H9 (cell line): ENCODE results near the gene GPRC5A. TPM values are rescaled to one million over a fixed set of nuclear protein-coding genes. Genes with fewer than 3 reads are reported as not detected.

ENCODE experiments used
- DNase-seq: peaks from one replicate; pipeline ENCODE4 v3.0.0-alpha.2; 2017
- H2AFZ ChIP-seq: one replicate; pipeline ENCODE4 v1.6.1; 2013; ENCODE audit warnings: mild to moderate bottlenecking, low read length, control low read depth, moderate library complexity
- H2AK5ac ChIP-seq: 2 replicates; pipeline ENCODE4 v1.6.1; 2013; ENCODE audit warnings: low read length, control low read depth, mixed read lengths; ENCODE audit not compliant: insufficient read length
- H2BK120ac ChIP-seq: one replicate; pipeline ENCODE4 v1.6.1; 2013; ENCODE audit warnings: low read depth, mild to moderate bottlenecking, low read length, control low read depth, inconsistent platforms; ENCODE audit not compliant: poor library complexity, severe bottlenecking
- H2BK12ac ChIP-seq: 2 replicates; pipeline ENCODE4 v1.6.1; 2013; ENCODE audit warnings: low read length, control low read depth, mixed read lengths, low read depth; ENCODE audit not compliant: insufficient read length
- H2BK15ac ChIP-seq: 2 replicates; pipeline ENCODE4 v1.6.1; 2013; ENCODE audit warnings: low read depth, low read length, control low read depth
- H2BK20ac ChIP-seq: one replicate; pipeline ENCODE4 v1.6.1; 2013; ENCODE audit warnings: low read depth, mild to moderate bottlenecking, low read length, control low read depth, inconsistent platforms; ENCODE audit not compliant: poor library complexity, severe bottlenecking
- H2BK5ac ChIP-seq: 2 replicates; pipeline ENCODE4 v1.6.1; 2013; ENCODE audit warnings: low read length, control low read depth, mixed read lengths; ENCODE audit not compliant: insufficient read length
- H3K14ac ChIP-seq: 2 replicates; pipeline ENCODE4 v1.6.1; 2013; ENCODE audit warnings: low read length, control low read depth; ENCODE audit not compliant: insufficient read depth
- H3K18ac ChIP-seq: 2 replicates; pipeline ENCODE4 v1.6.1; 2013; ENCODE audit warnings: low read depth, mild to moderate bottlenecking, mixed read lengths, low read length, control low read depth; ENCODE audit not compliant: insufficient read length
- H3K23ac ChIP-seq: 2 replicates; pipeline ENCODE4 v1.6.1; 2013; ENCODE audit warnings: low read length, control low read depth, mixed read lengths, low read depth; ENCODE audit not compliant: insufficient read length
- H3K23me2 ChIP-seq: 2 replicates; pipeline ENCODE4 v1.6.1; 2013; ENCODE audit warnings: low read depth, mild to moderate bottlenecking, mixed read lengths, low read length, control low read depth; ENCODE audit not compliant: insufficient read length, poor library complexity, severe bottlenecking
- H3K27ac ChIP-seq: 2 replicates; pipeline ENCODE4 v1.5.1; 2013; ENCODE audit warnings: low read length, control low read depth, mixed read lengths, low read depth; ENCODE audit not compliant: insufficient read length
- H3K27me3 ChIP-seq: 2 replicates; pipeline ENCODE4 v1.6.1; 2013; ENCODE audit warnings: low read length, control low read depth, inconsistent platforms; ENCODE audit not compliant: insufficient read depth
- H3K4ac ChIP-seq: 2 replicates; pipeline ENCODE4 v1.6.1; 2013; ENCODE audit warnings: low read depth, mild to moderate bottlenecking, control low read depth, inconsistent platforms, low read length, moderate library complexity
- H3K4me1 ChIP-seq: 2 replicates; pipeline ENCODE4 v1.6.1; 2013; ENCODE audit warnings: low read length, control low read depth, inconsistent platforms; ENCODE audit not compliant: insufficient read depth
- H3K4me2 ChIP-seq: 2 replicates; pipeline ENCODE4 v1.6.1; 2013; ENCODE audit warnings: low read length, control low read depth, mixed read lengths; ENCODE audit not compliant: insufficient read length, insufficient read depth
- H3K56ac ChIP-seq: 2 replicates; pipeline ENCODE4 v1.6.1; 2013; ENCODE audit warnings: low read depth, mild to moderate bottlenecking, mixed read lengths, low read length, control low read depth; ENCODE audit not compliant: insufficient read length
- H3K79me1 ChIP-seq: 2 replicates; pipeline ENCODE4 v1.6.1; 2013; ENCODE audit warnings: low read depth, mild to moderate bottlenecking, moderate library complexity, low read length, control low read depth, inconsistent platforms; ENCODE audit not compliant: insufficient read depth, poor library complexity, severe bottlenecking
- H3K79me2 ChIP-seq: 2 replicates; pipeline ENCODE4 v1.6.1; 2013; ENCODE audit warnings: low read length, control low read depth, inconsistent platforms; ENCODE audit not compliant: insufficient read depth
- H3K9ac ChIP-seq: 2 replicates; pipeline ENCODE4 v1.6.1; 2013; ENCODE audit warnings: low read length, control low read depth, mixed read lengths; ENCODE audit not compliant: insufficient read length; ENCODE audit errors: extremely low read depth
- H3K9me3 ChIP-seq: one replicate; pipeline ENCODE4 v1.6.1; 2013; ENCODE audit warnings: low read depth, low read length, inconsistent platforms; ENCODE audit not compliant: control insufficient read depth
- H3T11ph ChIP-seq: one replicate; pipeline ENCODE4 v1.6.1; 2013; ENCODE audit warnings: mild to moderate bottlenecking, low read length, control low read depth, inconsistent platforms
- H4K20me1 ChIP-seq: one replicate; pipeline ENCODE4 v1.6.1; 2013; ENCODE audit not compliant: control insufficient read depth, insufficient read length, insufficient read depth
- H4K5ac ChIP-seq: 2 replicates; pipeline ENCODE4 v1.6.1; 2013; ENCODE audit warnings: low read depth, mild to moderate bottlenecking, mixed read lengths, low read length, control low read depth; ENCODE audit not compliant: insufficient read length
- H4K8ac ChIP-seq: replicated peaks from 2 replicates; pipeline ENCODE4 v1.6.1; 2013; ENCODE audit warnings: low read length, control low read depth, mixed read lengths, low read depth; ENCODE audit not compliant: insufficient read length
- H4K91ac ChIP-seq: 2 replicates; pipeline ENCODE4 v1.6.1; 2013; ENCODE audit warnings: low read depth, mild to moderate bottlenecking, moderate library complexity, mixed read lengths, low read length, control low read depth; ENCODE audit not compliant: insufficient read length
- H3K27ac Mint-ChIP-seq, 3 experiments: 2 replicates in 2 of 3; 3 replicates in 1 of 3; pipeline ENCODE4 v1.8.0; 2020 to 2021; ENCODE audit warnings: mixed read lengths in 3 of 3, mild to moderate bottlenecking in 1 of 3, moderate library complexity in 1 of 3
- H3K27me3 Mint-ChIP-seq: 2 replicates; pipeline ENCODE4 v1.8.0; 2021; ENCODE audit warnings: low read depth, mild to moderate bottlenecking, moderate library complexity, mixed read lengths
- H3K36me3 Mint-ChIP-seq, 3 experiments: 2 replicates in 2 of 3; 3 replicates in 1 of 3; pipeline ENCODE4 v1.8.0; 2020 to 2021; ENCODE audit warnings: low read depth in 3 of 3, mixed read lengths in 3 of 3; ENCODE audit not compliant: insufficient read depth in 1 of 3
- H3K4me1 Mint-ChIP-seq, 2 experiments: 2 replicates each; pipeline ENCODE4 v1.8.0; 2020; ENCODE audit warnings: mixed read lengths in 2 of 2
- H3K4me3 Mint-ChIP-seq, 2 experiments: 2 replicates in 1 of 2; 3 replicates in 1 of 2; pipeline ENCODE4 v1.8.0; 2020 to 2021; ENCODE audit warnings: mild to moderate bottlenecking in 2 of 2, mixed read lengths in 2 of 2, moderate library complexity in 1 of 2
- H3K9me3 Mint-ChIP-seq, 2 experiments: 2 replicates in 1 of 2; 3 replicates in 1 of 2; pipeline ENCODE4 v1.8.0; 2020; ENCODE audit warnings: mild to moderate bottlenecking in 2 of 2, mixed read lengths in 2 of 2, moderate library complexity in 1 of 2
- WGBS: extraction: QIAGEN DNeasy Blood & Tissue Kit; methylation state at CpG from one replicate; pipeline ENCODE4 v1.1.7; 2013; ENCODE audit warnings: missing lambda C conversion rate, low lambda C conversion rate, mixed read lengths; ENCODE audit not compliant: insufficient read length; ENCODE audit errors: extremely low coverage; 5-methylcytosine and 5-hydroxymethylcytosine counted together
- total RNA-seq: library from RNA; stranded (reverse); gene quantifications from 2 replicates; pipeline ENCODE4 v1.2.1, GENCODE V29; 2021
- TF ChIP-seq, protein P1 (sequence below): fragments of 200-600 bp; sonication (generic); conservative IDR thresholded peaks from 3 replicates; pipeline ENCODE4 v1.8.0; 2021; ENCODE audit warnings: antibody characterized with exemption, mild to moderate bottlenecking

GPRC5A gene
- total RNA-seq, 1 experiment from 2014 or later = 0.09 TPM

DNA sequence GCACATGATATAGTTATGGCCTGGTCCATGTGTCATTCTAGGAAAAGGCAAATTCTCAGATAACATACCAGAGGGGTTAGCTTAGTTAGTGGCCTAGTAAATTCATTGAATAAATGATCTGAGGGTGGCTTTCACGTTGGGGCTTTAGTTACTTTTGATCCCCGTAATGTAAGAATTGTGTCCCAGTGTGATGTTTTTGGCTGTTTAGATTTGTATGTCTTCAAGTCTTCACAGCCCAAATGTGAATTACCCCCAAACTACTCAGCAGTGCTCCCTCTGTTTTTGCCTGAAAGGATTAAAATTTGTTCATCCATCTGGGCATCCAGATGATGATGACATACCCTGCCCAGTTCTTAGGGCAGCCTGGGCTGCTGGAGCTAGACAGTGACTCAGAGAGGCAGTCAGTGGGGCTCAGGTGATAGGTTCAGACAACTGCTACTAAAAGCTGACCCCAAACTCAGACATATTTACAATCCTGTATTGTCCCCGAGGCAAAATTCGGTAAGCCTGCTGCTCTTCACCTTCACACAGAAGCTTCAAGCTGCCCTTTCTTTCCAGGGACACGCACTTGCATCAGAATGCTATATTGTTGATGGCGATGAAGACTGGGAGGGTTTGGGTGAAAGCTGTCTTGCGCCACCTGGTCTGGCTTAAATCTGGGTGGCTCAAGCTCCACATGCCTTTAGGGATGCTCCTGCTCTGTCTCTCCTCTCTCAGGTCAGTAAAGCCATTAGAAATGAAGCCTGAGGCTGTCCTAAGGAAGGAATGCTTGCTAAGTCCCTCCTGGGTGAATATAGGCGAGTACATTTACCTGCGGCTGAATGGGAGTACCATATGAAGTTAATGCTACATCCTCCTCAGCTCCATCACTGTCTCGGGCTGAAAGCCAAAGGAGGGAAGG, 50.3 kb downstream of the GPRC5A start:
- H3K27ac Mint-ChIP-seq = no peak overlapping the region; a peak in 1 of 7 replicates
- no peak overlapping the region for H2BK12ac ChIP-seq
- H3K36me3 Mint-ChIP-seq = no peaks in the 10 kb centered on the region
- H2BK5ac ChIP-seq = no peak overlapping the region
- H2AK5ac ChIP-seq = no peak overlapping the region
- no peaks in the 10 kb centered on the region for H3K9me3 Mint-ChIP-seq
- no peak overlapping the region for H3K23ac ChIP-seq
- H3K4me1 Mint-ChIP-seq = no peaks in the 10 kb centered on the region
- H3K27me3 Mint-ChIP-seq = peaks cover 2% of the 10 kb centered on the region; the same call in 1 of the 2 replicates
- no peak overlapping the region for H2BK15ac ChIP-seq
- H3K27ac ChIP-seq = no peak overlapping the region
- no peak overlapping the region for H2AFZ ChIP-seq
- no peak for DNase-seq
- no peaks in the 10 kb centered on the region for H3K27me3 ChIP-seq
- no peak overlapping the region; the same call in 1 of the 2 replicates for H3K14ac ChIP-seq
- no peak overlapping the region for H3T11ph ChIP-seq
- no peak overlapping the region for H3K4me2 ChIP-seq
- no peak overlapping the region for H3K56ac ChIP-seq
- H3K23me2 ChIP-seq = no peaks in the 10 kb centered on the region
- H3K79me1 ChIP-seq = no peaks in the 10 kb centered on the region
- no peak overlapping the region for H3K18ac ChIP-seq
- H4K8ac ChIP-seq = no peak overlapping the region
- H3K4me3 Mint-ChIP-seq = no peak overlapping the region
- H3K79me2 ChIP-seq = no peaks in the 10 kb centered on the region
- H4K20me1 ChIP-seq = no peaks in the 10 kb centered on the region
- H3K4ac ChIP-seq = no peak overlapping the region
- no peak overlapping the region for H2BK120ac ChIP-seq
- H3K9me3 ChIP-seq = no peaks in the 10 kb centered on the region
- no peak overlapping the region for H4K5ac ChIP-seq
- TF ChIP-seq, protein P1, sequence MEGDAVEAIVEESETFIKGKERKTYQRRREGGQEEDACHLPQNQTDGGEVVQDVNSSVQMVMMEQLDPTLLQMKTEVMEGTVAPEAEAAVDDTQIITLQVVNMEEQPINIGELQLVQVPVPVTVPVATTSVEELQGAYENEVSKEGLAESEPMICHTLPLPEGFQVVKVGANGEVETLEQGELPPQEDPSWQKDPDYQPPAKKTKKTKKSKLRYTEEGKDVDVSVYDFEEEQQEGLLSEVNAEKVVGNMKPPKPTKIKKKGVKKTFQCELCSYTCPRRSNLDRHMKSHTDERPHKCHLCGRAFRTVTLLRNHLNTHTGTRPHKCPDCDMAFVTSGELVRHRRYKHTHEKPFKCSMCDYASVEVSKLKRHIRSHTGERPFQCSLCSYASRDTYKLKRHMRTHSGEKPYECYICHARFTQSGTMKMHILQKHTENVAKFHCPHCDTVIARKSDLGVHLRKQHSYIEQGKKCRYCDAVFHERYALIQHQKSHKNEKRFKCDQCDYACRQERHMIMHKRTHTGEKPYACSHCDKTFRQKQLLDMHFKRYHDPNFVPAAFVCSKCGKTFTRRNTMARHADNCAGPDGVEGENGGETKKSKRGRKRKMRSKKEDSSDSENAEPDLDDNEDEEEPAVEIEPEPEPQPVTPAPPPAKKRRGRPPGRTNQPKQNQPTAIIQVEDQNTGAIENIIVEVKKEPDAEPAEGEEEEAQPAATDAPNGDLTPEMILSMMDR = no peak
- WGBS = no CpG with 5 or more reads among the region's 10 CpGs
- no peak overlapping the region for H2BK20ac ChIP-seq
- no peaks in the 10 kb centered on the region for H3K4me1 ChIP-seq
- no peak overlapping the region for H3K9ac ChIP-seq
- no peak overlapping the region for H4K91ac ChIP-seq
